Measurements from ENCODE around the gene MOB3B.

The MOB3B gene

GRCh38 chr9:27436234-27436633 lies 93.4 kb downstream of the MOB3B start:
- H3K4me2 ChIP-seq (ENCODE audit: low read length), result no peak overlapping the region
- H3K36me3 ChIP-seq (ENCODE audit: control insufficient read depth, low read length), result no peaks in the 10 kb centered on the region
- no peaks in the 10 kb centered on the region for H3K79me2 ChIP-seq (ENCODE audit: control insufficient read depth, low read length)
- TF ChIP-seq EZH2phosphoT487 (IDR thresholded peaks at IDR 0.05; ENCODE audit: borderline replicate concordance, low read length) (no peak), CTCF (IDR thresholded peaks at IDR 0.05; ENCODE audit: low read depth, low read length, poor library complexity, severe bottlenecking) (no peak)
- no peaks in the 10 kb centered on the region for H3K9me2 ChIP-seq (replicated peaks; ENCODE audit: control insufficient read depth, low read length)
- no peaks in the 10 kb centered on the region for H3K4me1 ChIP-seq (ENCODE audit: control insufficient read depth, low read length)
- H3K27me3 ChIP-seq (ENCODE audit: control insufficient read depth, low read length), result no peaks in the 10 kb centered on the region; the same call in 1 of the 2 replicates
- H3K27ac ChIP-seq (ENCODE audit: low read depth, low read length), result no peak overlapping the region
- H3K4me3 ChIP-seq (ENCODE audit: low read length), result no peak overlapping the region
- H3F3A ChIP-seq (ENCODE audit: control insufficient read depth, insufficient read depth), result no peaks in the 10 kb centered on the region
- no peaks in the 10 kb centered on the region for H3K9me3 ChIP-seq (ENCODE audit: control insufficient read depth, insufficient read depth, low read length)
- H4K20me1 ChIP-seq (ENCODE audit: control insufficient read depth, insufficient read depth, low read depth, low read length), result no peaks in the 10 kb centered on the region

GRCh38 chr9:27433631-27434325 lies 95.8 kb downstream of the MOB3B start:
- Histone ChIP-seq H4K20me1 (ENCODE audit: control insufficient read depth, insufficient read depth, low read depth, low read length) (no peaks in the 10 kb centered on the region), H3K4me1 (ENCODE audit: control insufficient read depth, low read length) (no peaks in the 10 kb centered on the region), H3K4me3 (ENCODE audit: low read length) (no peak overlapping the region), H3F3A (ENCODE audit: control insufficient read depth, insufficient read depth) (no peaks in the 10 kb centered on the region), H3K27me3 (ENCODE audit: control insufficient read depth, low read length) (no peaks in the 10 kb centered on the region), H3K9me3 (ENCODE audit: control insufficient read depth, insufficient read depth, low read length) (no peaks in the 10 kb centered on the region), H3K4me2 (ENCODE audit: low read length) (no peak overlapping the region), H3K27ac (ENCODE audit: low read depth, low read length) (no peak overlapping the region), H3K36me3 (ENCODE audit: control insufficient read depth, low read length) (no peaks in the 10 kb centered on the region), H3K9me2 (replicated peaks; ENCODE audit: control insufficient read depth, low read length) (no peaks in the 10 kb centered on the region), H3K79me2 (ENCODE audit: control insufficient read depth, low read length) (no peaks in the 10 kb centered on the region)
- TF ChIP-seq EZH2phosphoT487 (IDR thresholded peaks at IDR 0.05; ENCODE audit: borderline replicate concordance, low read length) (no peak), CTCF (IDR thresholded peaks at IDR 0.05; ENCODE audit: low read depth, low read length, poor library complexity, severe bottlenecking) (no peak)

GRCh38 chr9:27432308-27432707 lies 97.3 kb downstream of the MOB3B start:
- Histone ChIP-seq H3K9me2 (replicated peaks; ENCODE audit: control insufficient read depth, low read length) (no peaks in the 10 kb centered on the region), H3K4me1 (ENCODE audit: control insufficient read depth, low read length) (no peaks in the 10 kb centered on the region), H3K27ac (ENCODE audit: low read depth, low read length) (no peak overlapping the region), H3K79me2 (ENCODE audit: control insufficient read depth, low read length) (no peaks in the 10 kb centered on the region), H3K4me3 (ENCODE audit: low read length) (no peak overlapping the region), H3K9me3 (ENCODE audit: control insufficient read depth, insufficient read depth, low read length) (no peaks in the 10 kb centered on the region), H3K27me3 (ENCODE audit: control insufficient read depth, low read length) (no peaks in the 10 kb centered on the region), H4K20me1 (ENCODE audit: control insufficient read depth, insufficient read depth, low read depth, low read length) (no peaks in the 10 kb centered on the region), H3K4me2 (ENCODE audit: low read length) (no peak overlapping the region), H3F3A (ENCODE audit: control insufficient read depth, insufficient read depth) (no peaks in the 10 kb centered on the region), H3K36me3 (ENCODE audit: control insufficient read depth, low read length) (no peaks in the 10 kb centered on the region)
- TF ChIP-seq CTCF (IDR thresholded peaks at IDR 0.05; ENCODE audit: low read depth, low read length, poor library complexity, severe bottlenecking), result no peak
- TF ChIP-seq EZH2phosphoT487 (IDR thresholded peaks at IDR 0.05; ENCODE audit: borderline replicate concordance, low read length), result no peak
